DOHH2 (cell line): Measurements from ENCODE around the gene ITGBL1.

Experiments used
- H3F3A ChIP-seq: fragments of 200-600 bp; sonication (generic), shearing (Covaris generic); 2 replicates; pipeline ENCODE4 v1.6.0; 2016; ENCODE audit warnings: antibody characterized with exemption, mild to moderate bottlenecking; ENCODE audit not compliant: control insufficient read depth, insufficient read depth
- H3K27ac ChIP-seq: fragments of 200-600 bp; sonication (generic); 2 replicates; pipeline ENCODE4 v1.5.1; 2014; ENCODE audit warnings: low read depth, mild to moderate bottlenecking, low read length, moderate library complexity
- H3K27me3 ChIP-seq: fragments of 200-600 bp; sonication (generic); 2 replicates; pipeline ENCODE4 v1.6.1; 2014; ENCODE audit warnings: mild to moderate bottlenecking, low read length, mixed read lengths; ENCODE audit not compliant: control insufficient read depth
- H3K36me3 ChIP-seq: fragments of 200-600 bp; sonication (generic); 2 replicates; pipeline ENCODE4 v1.6.1; 2014; ENCODE audit warnings: mild to moderate bottlenecking, low read length, moderate library complexity, mixed read lengths; ENCODE audit not compliant: control insufficient read depth
- H3K4me1 ChIP-seq: fragments of 200-600 bp; sonication (generic); 2 replicates; pipeline ENCODE4 v1.6.1; 2014; ENCODE audit warnings: mild to moderate bottlenecking, low read length, mixed read lengths; ENCODE audit not compliant: control insufficient read depth
- H3K4me2 ChIP-seq: fragments of 200-600 bp; sonication (generic); 2 replicates; pipeline ENCODE4 v1.6.0; 2014; ENCODE audit warnings: mild to moderate bottlenecking, low read length, moderate library complexity
- H3K4me3 ChIP-seq: fragments of 200-600 bp; sonication (generic); 2 replicates; pipeline ENCODE4 v1.5.1; 2014; ENCODE audit warnings: mild to moderate bottlenecking, low read length, mixed read lengths
- H3K79me2 ChIP-seq: fragments of 200-600 bp; sonication (generic); 2 replicates; pipeline ENCODE4 v1.6.1; 2014; ENCODE audit warnings: mild to moderate bottlenecking, low read length, mixed read lengths; ENCODE audit not compliant: control insufficient read depth
- H3K9me2 ChIP-seq: fragments of 200-600 bp; sonication (generic); replicated peaks from 2 replicates; pipeline ENCODE4 v1.6.1; 2014; ENCODE audit warnings: mild to moderate bottlenecking, low read length, mixed read lengths; ENCODE audit not compliant: control insufficient read depth
- H3K9me3 ChIP-seq: fragments of 200-600 bp; sonication (generic); 2 replicates; pipeline ENCODE4 v1.6.1; 2014; ENCODE audit warnings: antibody characterized with exemption, low read length, mixed read lengths; ENCODE audit not compliant: control insufficient read depth, insufficient read depth
- H4K20me1 ChIP-seq: fragments of 200-600 bp; sonication (generic); 2 replicates; pipeline ENCODE4 v1.6.0; 2014; ENCODE audit warnings: low read depth, mild to moderate bottlenecking, antibody characterized with exemption, low read length, moderate library complexity; ENCODE audit not compliant: control insufficient read depth, insufficient read depth
- EZH2phosphoT487 ChIP-seq: fragments of 200-600 bp; sonication (generic); IDR thresholded peaks from 2 replicates; pipeline ENCODE4 v1.6.1; 2017; ENCODE audit warnings: borderline replicate concordance, mild to moderate bottlenecking, antibody characterized with exemption, low read length, moderate library complexity, mixed read lengths
- TF ChIP-seq, protein P1 (sequence below): fragments of 200-600 bp; sonication (generic); IDR thresholded peaks from one replicate; pipeline ENCODE4 v1.5.1; 2014; ENCODE audit warnings: antibody characterized with exemption, mild to moderate bottlenecking, low read depth, low read length; ENCODE audit not compliant: poor library complexity, severe bottlenecking

The ITGBL1 gene

DNA sequence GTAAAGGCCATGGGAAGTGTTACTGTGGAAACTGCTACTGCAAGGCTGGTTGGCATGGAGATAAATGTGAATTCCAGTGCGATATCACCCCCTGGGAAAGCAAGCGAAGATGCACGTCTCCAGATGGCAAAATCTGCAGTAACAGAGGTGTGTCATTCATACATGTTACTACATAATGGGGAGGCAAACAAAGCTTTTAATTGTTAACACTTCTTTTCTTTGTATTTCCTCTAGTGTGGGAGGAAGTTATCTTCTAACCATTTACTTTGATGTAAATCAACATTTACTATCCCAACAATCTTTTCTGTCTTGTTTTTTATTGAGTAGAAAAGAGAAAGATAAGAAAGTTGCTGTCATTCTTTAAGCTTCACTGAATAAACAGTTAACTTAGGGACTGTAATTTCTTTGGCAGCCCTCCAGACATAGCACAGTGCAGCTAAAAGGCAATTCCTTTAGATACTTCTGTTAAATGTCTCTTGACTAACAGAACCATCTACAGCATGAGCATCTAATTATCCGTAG lies 126.9 kb downstream of the ITGBL1 start:
- Histone ChIP-seq H3K9me2 (no peaks in the 10 kb centered on the region), H3K36me3 (no peaks in the 10 kb centered on the region), H3K4me3 (no peak overlapping the region), H3K9me3 (no peaks in the 10 kb centered on the region), H3K27me3 (no peaks in the 10 kb centered on the region), H3K4me2 (no peak overlapping the region), H4K20me1 (no peaks in the 10 kb centered on the region), H3K4me1 (no peaks in the 10 kb centered on the region), H3F3A (no peaks in the 10 kb centered on the region), H3K79me2 (no peaks in the 10 kb centered on the region), H3K27ac (no peak overlapping the region)
- TF ChIP-seq, protein P1, sequence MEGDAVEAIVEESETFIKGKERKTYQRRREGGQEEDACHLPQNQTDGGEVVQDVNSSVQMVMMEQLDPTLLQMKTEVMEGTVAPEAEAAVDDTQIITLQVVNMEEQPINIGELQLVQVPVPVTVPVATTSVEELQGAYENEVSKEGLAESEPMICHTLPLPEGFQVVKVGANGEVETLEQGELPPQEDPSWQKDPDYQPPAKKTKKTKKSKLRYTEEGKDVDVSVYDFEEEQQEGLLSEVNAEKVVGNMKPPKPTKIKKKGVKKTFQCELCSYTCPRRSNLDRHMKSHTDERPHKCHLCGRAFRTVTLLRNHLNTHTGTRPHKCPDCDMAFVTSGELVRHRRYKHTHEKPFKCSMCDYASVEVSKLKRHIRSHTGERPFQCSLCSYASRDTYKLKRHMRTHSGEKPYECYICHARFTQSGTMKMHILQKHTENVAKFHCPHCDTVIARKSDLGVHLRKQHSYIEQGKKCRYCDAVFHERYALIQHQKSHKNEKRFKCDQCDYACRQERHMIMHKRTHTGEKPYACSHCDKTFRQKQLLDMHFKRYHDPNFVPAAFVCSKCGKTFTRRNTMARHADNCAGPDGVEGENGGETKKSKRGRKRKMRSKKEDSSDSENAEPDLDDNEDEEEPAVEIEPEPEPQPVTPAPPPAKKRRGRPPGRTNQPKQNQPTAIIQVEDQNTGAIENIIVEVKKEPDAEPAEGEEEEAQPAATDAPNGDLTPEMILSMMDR, result no peak
- TF ChIP-seq EZH2phosphoT487, result no peak

DNA sequence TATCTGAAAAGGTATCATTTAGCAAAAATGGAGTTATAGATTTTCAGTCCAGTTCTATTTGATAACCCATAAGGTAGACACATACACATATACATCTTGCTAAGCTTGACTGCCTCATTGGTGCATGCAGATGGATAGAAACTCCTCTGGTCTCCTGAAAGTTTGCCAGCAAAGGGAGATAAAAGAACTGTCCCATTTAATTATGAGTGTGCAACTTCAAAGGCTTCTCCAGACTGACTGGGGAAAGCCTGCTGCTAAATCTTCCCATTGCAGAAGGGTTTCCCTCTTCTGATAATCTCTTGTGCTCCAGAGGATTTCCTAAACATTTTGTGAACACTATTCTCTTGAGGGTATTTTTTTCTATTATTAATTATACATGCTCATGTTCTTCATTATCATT lies 131.9 kb downstream of the ITGBL1 start:
- no peak overlapping the region for H3K27ac ChIP-seq
- no peaks in the 10 kb centered on the region for H4K20me1 ChIP-seq
- no peaks in the 10 kb centered on the region for H3K36me3 ChIP-seq
- TF ChIP-seq EZH2phosphoT487, result no peak
- TF ChIP-seq, protein P1, result no peak
- no peaks in the 10 kb centered on the region for H3K9me3 ChIP-seq
- no peak overlapping the region for H3K4me3 ChIP-seq
- no peaks in the 10 kb centered on the region for H3K9me2 ChIP-seq
- H3K4me2 ChIP-seq, result no peak overlapping the region
- no peaks in the 10 kb centered on the region for H3K4me1 ChIP-seq
- H3K27me3 ChIP-seq, result no peaks in the 10 kb centered on the region
- H3K79me2 ChIP-seq, result no peaks in the 10 kb centered on the region
- H3F3A ChIP-seq, result no peaks in the 10 kb centered on the region

DNA sequence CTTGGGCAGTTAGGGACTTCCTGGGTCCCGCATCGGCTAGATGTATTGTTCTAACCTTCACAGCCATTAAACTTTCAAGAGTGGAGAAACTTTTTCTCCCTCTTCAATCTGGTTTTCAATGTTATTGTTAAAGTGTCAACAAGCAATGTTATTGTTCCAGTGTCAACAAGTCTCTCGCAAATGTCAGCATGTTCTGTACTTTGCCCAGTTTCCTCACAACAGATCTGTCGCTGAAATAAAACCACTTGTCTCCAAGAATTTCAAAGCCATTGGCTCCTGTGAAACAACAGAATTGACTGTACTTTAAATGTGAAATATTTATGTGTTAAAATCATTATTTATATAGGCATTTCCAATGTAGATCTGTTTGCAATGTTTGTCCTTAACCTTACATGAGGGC lies 138.0 kb downstream of the ITGBL1 start:
- Histone ChIP-seq H3K4me2 (no peak overlapping the region), H3K27ac (no peak overlapping the region), H3K79me2 (no peaks in the 10 kb centered on the region), H3K9me2 (no peaks in the 10 kb centered on the region), H3K4me1 (no peaks in the 10 kb centered on the region), H3K27me3 (no peaks in the 10 kb centered on the region), H3K9me3 (no peaks in the 10 kb centered on the region), H3K4me3 (no peak overlapping the region), H3F3A (no peaks in the 10 kb centered on the region), H4K20me1 (no peaks in the 10 kb centered on the region), H3K36me3 (no peaks in the 10 kb centered on the region)
- TF ChIP-seq EZH2phosphoT487, result no peak
- TF ChIP-seq, protein P1, result no peak

DNA sequence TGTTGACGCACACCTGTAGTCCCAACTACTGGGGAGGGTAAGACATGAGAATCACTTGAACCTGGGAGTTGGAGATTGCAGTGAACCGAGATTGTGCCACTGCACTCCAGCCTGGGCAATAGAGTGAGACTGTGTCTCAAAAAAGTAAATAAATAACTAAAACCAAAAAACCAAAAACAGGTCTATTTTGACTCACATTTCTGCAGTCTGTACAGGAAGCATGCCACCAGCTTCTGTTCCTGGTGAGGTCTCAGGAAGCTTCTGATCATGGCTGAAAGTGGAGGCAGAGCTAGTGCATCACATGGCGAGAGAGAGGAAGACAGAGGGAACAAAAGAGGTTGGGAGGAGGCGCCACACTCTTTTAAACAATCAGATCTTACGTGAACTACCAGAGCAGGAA lies 142.5 kb downstream of the ITGBL1 start:
- Histone ChIP-seq H3K4me2 (no peak overlapping the region), H4K20me1 (no peaks in the 10 kb centered on the region), H3K4me3 (no peak overlapping the region), H3K79me2 (no peaks in the 10 kb centered on the region), H3K36me3 (no peaks in the 10 kb centered on the region), H3F3A (no peaks in the 10 kb centered on the region), H3K9me3 (no peaks in the 10 kb centered on the region), H3K9me2 (no peaks in the 10 kb centered on the region), H3K27me3 (no peaks in the 10 kb centered on the region), H3K4me1 (no peaks in the 10 kb centered on the region), H3K27ac (no peak overlapping the region)
- TF ChIP-seq, protein P1, result no peak
- no peak for TF ChIP-seq EZH2phosphoT487
